Mesenchymal stem cell (in vitro differentiated cells and primary cell): Measurements from ENCODE around the gene ENOSF1.

Experiments used
- DNase-seq: peaks from one replicate; pipeline ENCODE4 v3.0.0-alpha.2; 2013
- H2AFZ ChIP-seq: one replicate; pipeline ENCODE4 v1.6.1; 2013; ENCODE audit warnings: low read depth, mild to moderate bottlenecking, control low read depth, inconsistent platforms, low read length, moderate library complexity
- H2AK5ac ChIP-seq: 2 replicates; pipeline ENCODE4 v1.6.1; 2013; ENCODE audit warnings: low read length, moderate library complexity, mild to moderate bottlenecking, inconsistent platforms; ENCODE audit not compliant: severe bottlenecking
- H2BK120ac ChIP-seq: one replicate; pipeline ENCODE4 v1.6.1; 2013; ENCODE audit warnings: low read depth, mild to moderate bottlenecking, inconsistent platforms, low read length, moderate library complexity
- H2BK12ac ChIP-seq, 2 experiments: one replicate each; pipeline ENCODE4 v1.6.1; 2013; ENCODE audit warnings: inconsistent platforms in 2 of 2, low read length in 2 of 2, mild to moderate bottlenecking in 2 of 2, moderate library complexity in 2 of 2, control low read depth in 1 of 2
- H2BK15ac ChIP-seq: one replicate; pipeline ENCODE4 v1.6.1; 2013; ENCODE audit warnings: mild to moderate bottlenecking, low read depth, inconsistent platforms; ENCODE audit not compliant: poor library complexity, severe bottlenecking
- H2BK5ac ChIP-seq: 2 replicates; pipeline ENCODE4 v1.6.1; 2013; ENCODE audit warnings: low read depth, mild to moderate bottlenecking, low read length, control low read depth, inconsistent platforms; ENCODE audit not compliant: poor library complexity, severe bottlenecking
- H3K14ac ChIP-seq, 2 experiments: one replicate each; pipeline ENCODE4 v1.6.1; 2013; ENCODE audit warnings: inconsistent platforms in 2 of 2, low read length in 2 of 2, control low read depth in 1 of 2, mild to moderate bottlenecking in 1 of 2, moderate library complexity in 1 of 2
- H3K18ac ChIP-seq, 2 experiments: one replicate each; pipeline ENCODE4 v1.6.1; 2013; ENCODE audit warnings: inconsistent platforms in 2 of 2, low read length in 2 of 2, control low read depth in 1 of 2, low read depth in 1 of 2, mild to moderate bottlenecking in 1 of 2
- H3K23ac ChIP-seq, 2 experiments: one replicate each; pipeline ENCODE4 v1.6.1; 2013; ENCODE audit warnings: inconsistent platforms in 2 of 2, low read length in 2 of 2, mild to moderate bottlenecking in 2 of 2, moderate library complexity in 2 of 2, control low read depth in 1 of 2
- H3K27ac ChIP-seq: 2 replicates; pipeline ENCODE4 v1.5.1; 2013; ENCODE audit warnings: mild to moderate bottlenecking, moderate library complexity, low read length, control low read depth, inconsistent platforms; ENCODE audit not compliant: poor library complexity, severe bottlenecking
- H3K27me3 ChIP-seq, 2 experiments: 2 replicates each; pipeline versions ENCODE4 v1.6.1 to v1.7.0; 2013; ENCODE audit warnings: low read length in 2 of 2, mild to moderate bottlenecking in 2 of 2, moderate library complexity in 2 of 2, control low read depth in 1 of 2, inconsistent platforms in 1 of 2; ENCODE audit not compliant: control insufficient read depth in 1 of 2, insufficient read depth in 1 of 2
- H3K36me3 ChIP-seq, 2 experiments: 2 replicates each; pipeline versions ENCODE4 v1.6.1 to v1.7.0; 2013; ENCODE audit warnings: low read length in 2 of 2, control low read depth in 1 of 2, inconsistent platforms in 1 of 2, low read depth in 1 of 2, mild to moderate bottlenecking in 1 of 2; ENCODE audit not compliant: insufficient read depth in 2 of 2, control insufficient read depth in 1 of 2
- H3K4ac ChIP-seq, 2 experiments: one replicate each; pipeline ENCODE4 v1.6.1; 2013; ENCODE audit warnings: inconsistent platforms in 2 of 2, low read length in 2 of 2, mild to moderate bottlenecking in 2 of 2, moderate library complexity in 2 of 2, control low read depth in 1 of 2, low read depth in 1 of 2
- H3K4me1 ChIP-seq: 2 replicates; pipeline ENCODE4 v1.6.1; 2013; ENCODE audit warnings: low read depth, low read length, control low read depth; ENCODE audit not compliant: control insufficient read depth, insufficient read depth
- H3K4me2 ChIP-seq: 2 replicates; pipeline ENCODE4 v1.6.1; 2013; ENCODE audit warnings: low read length, mild to moderate bottlenecking, inconsistent platforms; ENCODE audit not compliant: poor library complexity, severe bottlenecking
- H3K4me3 ChIP-seq, 2 experiments: 2 replicates each; pipeline versions ENCODE4 v1.5.1 to v1.7.0; 2013; ENCODE audit warnings: low read length in 2 of 2, mild to moderate bottlenecking in 2 of 2, control low read depth in 1 of 2, low read depth in 1 of 2; ENCODE audit not compliant: insufficient read depth in 1 of 2
- H3K79me1 ChIP-seq: replicated peaks from 2 replicates; pipeline ENCODE4 v1.6.1; 2013; ENCODE audit warnings: mild to moderate bottlenecking, control low read depth, low read length, inconsistent platforms; ENCODE audit not compliant: poor library complexity, severe bottlenecking
- H3K9ac ChIP-seq: 2 replicates; pipeline ENCODE4 v1.7.0; 2013; ENCODE audit warnings: mild to moderate bottlenecking, low read length, moderate library complexity
- H3K9me3 ChIP-seq: 2 replicates; pipeline ENCODE4 v1.7.0; 2013; ENCODE audit warnings: mild to moderate bottlenecking, low read length; ENCODE audit not compliant: control insufficient read depth
- H4K8ac ChIP-seq: one replicate; pipeline ENCODE4 v1.6.1; 2013; ENCODE audit warnings: inconsistent platforms, mild to moderate bottlenecking, low read length, moderate library complexity
- H4K91ac ChIP-seq: one replicate; pipeline ENCODE4 v1.6.1; 2013; ENCODE audit warnings: mild to moderate bottlenecking, low read length, inconsistent platforms
- WGBS: methylation state at CpG from one replicate; pipeline ENCODE4 v1.1.7; 2013; ENCODE audit warnings: mixed read lengths; 5-methylcytosine and 5-hydroxymethylcytosine counted together

The ENOSF1 gene

GRCh38 chr18:658947-659533 is 53.4 kb downstream of the ENOSF1 start:
- peak overlapping the region; percentile 92 to 93 for H3K4me3 ChIP-seq

GRCh38 chr18:658001-658946 is 54.2 kb downstream of the ENOSF1 start:
- H4K8ac ChIP-seq: peak overlapping the region; percentile 81
- no peak overlapping the region for H2BK12ac ChIP-seq
- no peaks in the 10 kb centered on the region for H3K9me3 ChIP-seq
- peak overlapping the region in 1 of 2 experiments; percentile 74 for H3K4ac ChIP-seq
- H2BK5ac ChIP-seq: no peak overlapping the region
- peak overlapping the region; percentile 92 to 93 for H3K4me3 ChIP-seq
- peak overlapping the region; percentile 51 for H3K27ac ChIP-seq
- WGBS: 3% methylated on average over 60 of the region's 72 CpGs
- H4K91ac ChIP-seq: peak overlapping the region; percentile 96
- peak overlapping the region; percentile 98 for H2AFZ ChIP-seq
- H2AK5ac ChIP-seq: no peak overlapping the region
- DNase-seq: peak; percentile 92
- peaks cover 6% of the 10 kb centered on the region for H3K4me1 ChIP-seq
- H3K14ac ChIP-seq: peak overlapping the region in 1 of 2 experiments; percentile 98
- peak overlapping the region; percentile 49 for H3K4me2 ChIP-seq
- peak overlapping the region; percentile 12 for H2BK15ac ChIP-seq
- peak overlapping the region in 1 of 2 experiments; percentile 75 for H3K23ac ChIP-seq
- peak overlapping the region; percentile 91 for H3K9ac ChIP-seq
- peaks cover 13 to 14% of the 10 kb centered on the region in 2 experiments for H3K36me3 ChIP-seq
- peak overlapping the region; percentile 84 to 85 for H3K18ac ChIP-seq
- peaks cover 29% of the 10 kb centered on the region for H3K79me1 ChIP-seq
- H2BK120ac ChIP-seq: peak overlapping the region; percentile 64
- no peaks in the 10 kb centered on the region for H3K27me3 ChIP-seq

More at GRCh38 chr18:658947-659533, 53.4 kb downstream of the ENOSF1 start:
- no peak overlapping the region for H2BK12ac ChIP-seq
- no peak overlapping the region for H2AFZ ChIP-seq
- H4K8ac ChIP-seq: no peak overlapping the region
- H2BK120ac ChIP-seq: no peak overlapping the region
- peak overlapping the region in 1 of 2 experiments; percentile 4 for H3K18ac ChIP-seq
- no peak overlapping the region for H2AK5ac ChIP-seq
- H3K14ac ChIP-seq: no peak overlapping the region
- H3K23ac ChIP-seq: no peak overlapping the region
- H3K27ac ChIP-seq: no peak overlapping the region
- no peak overlapping the region for H4K91ac ChIP-seq
- H3K9ac ChIP-seq: peak overlapping the region; percentile 91
- no peak overlapping the region for H3K4ac ChIP-seq
- no peak for DNase-seq
- H3K4me2 ChIP-seq: peak overlapping the region; percentile 49
- peaks cover 29% of the 10 kb centered on the region for H3K79me1 ChIP-seq
- H2BK5ac ChIP-seq: no peak overlapping the region
- no peaks in the 10 kb centered on the region for H3K27me3 ChIP-seq
- peaks cover 13 to 14% of the 10 kb centered on the region in 2 experiments for H3K36me3 ChIP-seq
- 86% methylated on average over 10 of the region's 10 CpGs for WGBS
- no peaks in the 10 kb centered on the region for H3K9me3 ChIP-seq
- no peak overlapping the region for H2BK15ac ChIP-seq
- peaks cover 6% of the 10 kb centered on the region for H3K4me1 ChIP-seq

DNA sequence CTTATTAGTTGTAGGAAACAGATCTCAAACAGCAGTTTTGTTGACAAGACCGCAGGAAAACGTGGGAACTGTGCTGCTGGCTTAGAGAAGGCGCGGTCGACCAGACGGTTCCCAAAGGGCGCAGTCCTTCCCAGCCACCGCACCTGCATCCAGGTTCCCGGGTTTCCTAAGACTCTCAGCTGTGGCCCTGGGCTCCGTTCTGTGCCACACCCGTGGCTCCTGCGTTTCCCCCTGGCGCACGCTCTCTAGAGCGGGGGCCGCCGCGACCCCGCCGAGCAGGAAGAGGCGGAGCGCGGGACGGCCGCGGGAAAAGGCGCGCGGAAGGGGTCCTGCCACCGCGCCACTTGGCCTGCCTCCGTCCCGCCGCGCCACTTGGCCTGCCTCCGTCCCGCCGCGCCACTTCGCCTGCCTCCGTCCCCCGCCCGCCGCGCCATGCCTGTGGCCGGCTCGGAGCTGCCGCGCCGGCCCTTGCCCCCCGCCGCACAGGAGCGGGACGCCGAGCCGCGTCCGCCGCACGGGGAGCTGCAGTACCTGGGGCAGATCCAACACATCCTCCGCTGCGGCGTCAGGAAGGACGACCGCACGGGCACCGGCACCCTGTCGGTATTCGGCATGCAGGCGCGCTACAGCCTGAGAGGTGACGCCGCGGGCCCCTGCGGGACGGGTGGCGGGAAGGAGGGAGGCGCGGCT is 55.0 kb downstream of the ENOSF1 start, which contains the start of gene TYMS:
TYMS (plus strand) TSS at position 343 of the 690 bp plus-strand sequence; CDS start at position 433, 90 bp downstream.
- Histone ChIP-seq H3K23ac (peak within 1 kb of the TSS in 1 of 2 experiments; percentile 75), H3K4me2 (peak within 1 kb of the TSS; percentile 64), H2AK5ac (no peak within 1 kb of the TSS), H3K18ac (peak within 1 kb of the TSS; percentile 84 to 85), H2AFZ (peak within 1 kb of the TSS; percentile 98), H4K8ac (peak within 1 kb of the TSS; percentile 81), H3K9ac (peak within 1 kb of the TSS; percentile 91), H3K36me3 (peaks cover 13 to 14% of the 10 kb centered on the region in 2 experiments), H2BK12ac (no peak within 1 kb of the TSS), H2BK120ac (peak within 1 kb of the TSS; percentile 64), H3K27me3 (no peaks in the 10 kb centered on the region), H4K91ac (peak within 1 kb of the TSS; percentile 96), H3K4me3 (peak within 1 kb of the TSS; percentile 92 to 93), H3K27ac (peak within 1 kb of the TSS; percentile 51), H3K4me1 (peaks cover 6% of the 10 kb centered on the region), H3K9me3 (no peaks in the 10 kb centered on the region), H3K14ac (peak within 1 kb of the TSS in 1 of 2 experiments; percentile 98), H3K4ac (peak within 1 kb of the TSS in 1 of 2 experiments; percentile 74), H3K79me1 (peaks cover 29% of the 10 kb centered on the region), H2BK15ac (peak within 1 kb of the TSS; percentile 21), H2BK5ac (no peak within 1 kb of the TSS)
- DNase-seq: peak; percentile 57
- under 1% methylated on average over 70 of the region's 79 CpGs for WGBS
